ENCODE data around the gene TNS4.

Gene TNS4

GRCh38 chr17:40460604-40460967, 40.8 kb downstream of the TNS4 start:
- no peak overlapping the region for H3K27ac ChIP-seq (replicated peaks)
- DNase-seq (ENCODE audit: low read depth in 1 of 2, low spot score in 1 of 2), result no peak
- TF ChIP-seq POLR2AphosphoS5 (IDR thresholded peaks at IDR 0.05; ENCODE audit: low read depth) (no peak), CTCF (IDR thresholded peaks at IDR 0.05; ENCODE audit: insufficient read depth, low read length) (no peak), SPI1 (IDR thresholded peaks at IDR 0.05; ENCODE audit: borderline replicate concordance, low read depth) (no peak), REST (IDR thresholded peaks at IDR 0.05; ENCODE audit: insufficient replicate concordance, low read depth) (no peak), GABPA (IDR thresholded peaks at IDR 0.05; ENCODE audit: low read depth) (no peak)
- no peak overlapping the region for H3K4me3 ChIP-seq (replicated peaks; ENCODE audit: insufficient read depth, low read length)
- peaks cover 3% of the 10 kb centered on the region for H3K27me3 ChIP-seq (ENCODE audit: insufficient read depth, poor library complexity, severe bottlenecking)

GRCh38 chr17:40459636-40460603, 41.5 kb downstream of the TNS4 start:
- Histone ChIP-seq H3K4me3 (replicated peaks; ENCODE audit: insufficient read depth, low read length) (no peak overlapping the region), H3K27me3 (ENCODE audit: insufficient read depth, poor library complexity, severe bottlenecking) (peaks cover 3% of the 10 kb centered on the region), H3K27ac (replicated peaks) (no peak overlapping the region)
- no peak for DNase-seq (ENCODE audit: low read depth in 1 of 2, low spot score in 1 of 2)
- no peak for TF ChIP-seq POLR2AphosphoS5 (IDR thresholded peaks at IDR 0.05; ENCODE audit: low read depth)
- TF ChIP-seq SPI1 (IDR thresholded peaks at IDR 0.05; ENCODE audit: borderline replicate concordance, low read depth), result no peak

GRCh38 chr17:40458851-40459482, 42.5 kb downstream of the TNS4 start:
- H3K27ac ChIP-seq (replicated peaks), result no peak overlapping the region
- no peak for DNase-seq (ENCODE audit: low read depth in 1 of 2, low spot score in 1 of 2)
- H3K4me3 ChIP-seq (replicated peaks; ENCODE audit: insufficient read depth, low read length), result no peak overlapping the region
- H3K27me3 ChIP-seq (ENCODE audit: insufficient read depth, poor library complexity, severe bottlenecking), result peaks cover 3% of the 10 kb centered on the region
- TF ChIP-seq SPI1 (IDR thresholded peaks at IDR 0.05; ENCODE audit: borderline replicate concordance, low read depth), result no peak
- TF ChIP-seq REST (IDR thresholded peaks at IDR 0.05; ENCODE audit: insufficient replicate concordance, low read depth), result no peak
- TF ChIP-seq POLR2AphosphoS5 (IDR thresholded peaks at IDR 0.05; ENCODE audit: low read depth), result no peak
- no peak for TF ChIP-seq CTCF (IDR thresholded peaks at IDR 0.05; ENCODE audit: insufficient read depth, low read length)
- no peak for TF ChIP-seq GABPA (IDR thresholded peaks at IDR 0.05; ENCODE audit: low read depth)

Data from HL-60 (cell line).